Muscle layer of colon (tissue), 2 donors: ENCODE results near the gene CCDC24.

Experiments used
- H3K27ac ChIP-seq: one replicate; pipeline ENCODE4 v1.7.0; 2013; ENCODE audit warnings: low read depth, mild to moderate bottlenecking, low read length, moderate library complexity
- H3K27me3 ChIP-seq, 2 donors: one replicate each; pipeline ENCODE4 v1.7.0; 2013; ENCODE audit warnings: low read length in 2 of 2, mild to moderate bottlenecking in 2 of 2; ENCODE audit not compliant: insufficient read depth in 2 of 2, control insufficient read depth in 1 of 2
- H3K36me3 ChIP-seq: one replicate; pipeline ENCODE4 v1.7.0; 2013; ENCODE audit warnings: mild to moderate bottlenecking, low read length; ENCODE audit not compliant: insufficient read depth
- H3K4me1 ChIP-seq: one replicate; pipeline ENCODE4 v1.7.0; 2013; ENCODE audit warnings: mild to moderate bottlenecking, low read length; ENCODE audit not compliant: insufficient read depth
- H3K4me3 ChIP-seq, 2 donors: one replicate each; pipeline ENCODE4 v1.7.0; 2013; ENCODE audit warnings: low read length in 2 of 2, low read depth in 1 of 2, mild to moderate bottlenecking in 1 of 2, moderate library complexity in 1 of 2
- H3K9ac ChIP-seq: one replicate; pipeline ENCODE4 v1.7.0; 2013; ENCODE audit warnings: low read length
- H3K9me3 ChIP-seq: one replicate; pipeline ENCODE4 v1.7.0; 2013; ENCODE audit warnings: mild to moderate bottlenecking, low read length
- donor health status: abdominal sarcoma.
- donor health status: Adenocarcinoma of cecum.

CCDC24 gene

GRCh38 chr1:43994071-43994470 lies 2.7 kb downstream of the CCDC24 start:
- Histone ChIP-seq H3K27ac (no peak overlapping the region), H3K4me3 (no peak overlapping the region), H3K4me1 (peaks cover 16% of the 10 kb centered on the region), H3K27me3 (no peaks in the 10 kb centered on the region), H3K9me3 (no peaks in the 10 kb centered on the region), H3K36me3 (no peaks in the 10 kb centered on the region), H3K9ac (no peak overlapping the region)

- H3K27me3 ChIP-seq = no peaks in the 10 kb centered on the region
- H3K9ac ChIP-seq = no peak overlapping the region
- no peaks in the 10 kb centered on the region for H3K9me3 ChIP-seq
- no peak overlapping the region for H3K27ac ChIP-seq
- peaks cover 16% of the 10 kb centered on the region for H3K4me1 ChIP-seq
- H3K36me3 ChIP-seq = no peaks in the 10 kb centered on the region
- H3K4me3 ChIP-seq = no peak overlapping the region
Measured at GRCh38 chr1:43994794-43995790, 3.7 kb downstream of the CCDC24 start.

GRCh38 chr1:43995984-43996732 lies 4.8 kb downstream of the CCDC24 start:
- H3K27me3 ChIP-seq = no peaks in the 10 kb centered on the region
- H3K4me1 ChIP-seq = peaks cover 6% of the 10 kb centered on the region
- H3K4me3 ChIP-seq = no peak overlapping the region
- H3K9ac ChIP-seq = no peak overlapping the region
- H3K9me3 ChIP-seq = no peaks in the 10 kb centered on the region
- peaks cover 8% of the 10 kb centered on the region for H3K36me3 ChIP-seq
- no peak overlapping the region for H3K27ac ChIP-seq

- H3K4me1 ChIP-seq = peaks cover 5% of the 10 kb centered on the region
- H3K4me3 ChIP-seq = no peak overlapping the region
- H3K9ac ChIP-seq = no peak overlapping the region
- H3K36me3 ChIP-seq = peaks cover 11% of the 10 kb centered on the region
- H3K27ac ChIP-seq = no peak overlapping the region
- H3K9me3 ChIP-seq = no peaks in the 10 kb centered on the region
- no peaks in the 10 kb centered on the region for H3K27me3 ChIP-seq
Measured at GRCh38 chr1:43996733-43997115, 5.3 kb downstream of the CCDC24 start.

GRCh38 chr1:43997295-43997999 lies 6.0 kb downstream of the CCDC24 start:
- Histone ChIP-seq H3K9me3 (no peaks in the 10 kb centered on the region), H3K9ac (no peak overlapping the region), H3K4me3 (no peak overlapping the region), H3K36me3 (peaks cover 11% of the 10 kb centered on the region), H3K27me3 (no peaks in the 10 kb centered on the region), H3K4me1 (peaks cover under 1% of the 10 kb centered on the region), H3K27ac (no peak overlapping the region)

GRCh38 chr1:43998000-43998378 lies 6.6 kb downstream of the CCDC24 start:
- no peak overlapping the region for H3K4me3 ChIP-seq

GRCh38 chr1:43999455-43999854 lies 8.1 kb downstream of the CCDC24 start:
- Histone ChIP-seq H3K27ac (no peak overlapping the region), H3K9ac (no peak overlapping the region), H3K9me3 (no peaks in the 10 kb centered on the region), H3K4me1 (no peaks in the 10 kb centered on the region), H3K27me3 (no peaks in the 10 kb centered on the region), H3K4me3 (no peak overlapping the region), H3K36me3 (peaks cover 11% of the 10 kb centered on the region)

More at GRCh38 chr1:43998000-43998378, 6.6 kb downstream of the CCDC24 start:
- Histone ChIP-seq H3K9me3 (no peaks in the 10 kb centered on the region), H3K4me1 (no peaks in the 10 kb centered on the region), H3K36me3 (peaks cover 11% of the 10 kb centered on the region), H3K27me3 (no peaks in the 10 kb centered on the region), H3K27ac (no peak overlapping the region), H3K9ac (no peak overlapping the region)

- Histone ChIP-seq H3K4me1 (no peaks in the 10 kb centered on the region), H3K4me3 (no peak overlapping the region), H3K36me3 (peaks cover 11% of the 10 kb centered on the region), H3K27ac (no peak overlapping the region), H3K27me3 (no peaks in the 10 kb centered on the region), H3K9ac (no peak overlapping the region), H3K9me3 (no peaks in the 10 kb centered on the region)
Measured at GRCh38 chr1:44000122-44000665, 8.8 kb downstream of the CCDC24 start.

- H3K27ac ChIP-seq = no peak overlapping the region
- H3K9me3 ChIP-seq = no peaks in the 10 kb centered on the region
- no peak overlapping the region for H3K4me3 ChIP-seq
- H3K36me3 ChIP-seq = peaks cover 11% of the 10 kb centered on the region
- H3K4me1 ChIP-seq = peaks cover 5% of the 10 kb centered on the region
- H3K9ac ChIP-seq = no peak overlapping the region
- H3K27me3 ChIP-seq = no peaks in the 10 kb centered on the region
Measured at GRCh38 chr1:44002165-44002564, 10.8 kb downstream of the CCDC24 start.

GRCh38 chr1:44002606-44003157 lies 11.3 kb downstream of the CCDC24 start:
- no peak overlapping the region for H3K27ac ChIP-seq
- no peaks in the 10 kb centered on the region for H3K27me3 ChIP-seq
- H3K36me3 ChIP-seq = peaks cover 11% of the 10 kb centered on the region
- H3K9me3 ChIP-seq = no peaks in the 10 kb centered on the region
- H3K9ac ChIP-seq = no peak overlapping the region
- H3K4me3 ChIP-seq = no peak overlapping the region
- H3K4me1 ChIP-seq = peaks cover 5% of the 10 kb centered on the region

GRCh38 chr1:44008259-44008658 lies 16.9 kb downstream of the CCDC24 start:
- Histone ChIP-seq H3K36me3 (no peaks in the 10 kb centered on the region), H3K27me3 (no peaks in the 10 kb centered on the region), H3K4me1 (peaks cover 5% of the 10 kb centered on the region), H3K9me3 (no peaks in the 10 kb centered on the region), H3K4me3 (no peak overlapping the region), H3K9ac (no peak overlapping the region), H3K27ac (no peak overlapping the region)
